ENCODE results near the gene MRM2.

The MRM2 gene

DNA sequence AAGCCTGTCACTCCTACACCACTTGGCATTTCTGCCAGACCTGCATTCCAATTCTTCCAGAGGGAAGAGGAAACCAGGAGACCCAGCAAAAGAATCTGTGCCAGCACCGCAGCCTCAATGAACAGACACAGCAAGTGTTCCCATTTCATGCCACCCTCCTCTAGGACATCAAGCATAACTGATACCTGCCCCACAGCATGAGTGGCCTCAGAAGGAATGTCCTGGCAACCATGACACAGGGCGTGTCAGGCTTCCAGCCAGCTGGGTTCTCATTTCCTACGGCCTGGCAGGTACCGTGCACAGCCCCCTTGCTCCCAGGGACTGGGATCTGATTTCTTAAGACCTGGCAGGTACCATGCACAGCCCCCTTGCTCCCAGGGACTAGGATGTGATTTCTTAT lies 17.1 kb downstream of the MRM2 start:
- in situ Hi-C loops (cut with MboI; ENCODE audit: low sequenced_read_pairs), result loop anchor here (25.0 kb wide), 1 partner anchor 438 kb away; no protein-coding TSS in a partner anchor

DNA sequence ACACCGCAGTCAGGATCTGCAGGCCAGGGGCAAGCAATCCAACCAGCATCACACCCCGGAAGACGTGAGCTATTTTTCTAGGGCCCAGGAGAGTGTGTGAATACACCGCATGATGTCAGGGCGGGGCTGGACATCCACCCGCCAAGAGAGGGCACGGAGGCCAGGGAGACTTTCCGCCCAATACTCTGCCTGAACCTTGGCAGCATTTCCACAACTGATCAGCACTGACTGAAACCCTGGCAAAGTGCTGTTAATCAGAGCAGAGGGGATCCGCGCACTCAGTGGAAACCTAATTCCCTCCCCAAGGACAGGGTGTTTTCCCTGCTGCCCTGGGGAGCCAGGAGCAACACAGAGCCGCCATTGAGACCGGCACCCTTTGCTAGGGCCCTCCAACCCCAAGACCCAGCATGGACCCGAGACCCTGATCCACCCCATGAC lies 17.5 kb downstream of the MRM2 start:
- in situ Hi-C loops (cut with MboI; ENCODE audit: low sequenced_read_pairs), result loop anchor here (25.0 kb wide), 1 partner anchor 437 kb away; no protein-coding TSS in a partner anchor

GRCh38 chr7:2223321-2223720 lies 18.7 kb downstream of the MRM2 start:
- in situ Hi-C loops (cut with MboI; ENCODE audit: low sequenced_read_pairs), result loop anchor here (25.0 kb wide), 1 partner anchor 436 kb away; no protein-coding TSS in a partner anchor

DNA sequence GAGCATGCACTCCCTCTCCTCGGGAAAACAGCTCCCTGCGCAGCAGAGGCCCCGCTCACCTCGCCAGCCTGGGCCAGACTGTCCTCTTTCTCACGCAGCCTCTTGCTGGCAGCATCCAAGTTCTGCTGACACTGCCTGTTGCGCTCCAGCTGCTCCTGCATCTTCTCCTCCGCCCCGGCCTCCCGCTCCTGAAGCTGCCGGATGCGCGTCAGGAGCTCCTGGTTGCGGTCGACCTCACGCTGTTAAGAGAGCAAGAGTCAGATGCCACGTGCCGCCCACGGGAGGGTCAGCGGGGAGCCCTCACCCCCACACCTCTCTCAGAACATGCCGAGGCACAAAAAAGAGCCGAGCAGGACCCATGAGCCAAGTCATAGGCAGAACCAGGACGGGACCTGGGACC lies 19.5 kb downstream of the MRM2 start:
- in situ Hi-C loops (cut with MboI; ENCODE audit: low sequenced_read_pairs), result loop anchor here (25.0 kb wide), 1 partner anchor 435 kb away; no protein-coding TSS in a partner anchor

GRCh38 chr7:2220954-2221353 lies 21.1 kb downstream of the MRM2 start:
- in situ Hi-C loops (cut with MboI; ENCODE audit: low sequenced_read_pairs), result loop anchor here (25.0 kb wide), 1 partner anchor 434 kb away; no protein-coding TSS in a partner anchor

GRCh38 chr7:2220506-2220905 lies 21.5 kb downstream of the MRM2 start:
- in situ Hi-C loops (cut with MboI; ENCODE audit: low sequenced_read_pairs), result loop anchor here (25.0 kb wide), 1 partner anchor 433 kb away; no protein-coding TSS in a partner anchor

GRCh38 chr7:2220030-2220429 lies 22.0 kb downstream of the MRM2 start:
- in situ Hi-C loops (cut with MboI; ENCODE audit: low sequenced_read_pairs), result loop anchor here (25.0 kb wide), 1 partner anchor 433 kb away; no protein-coding TSS in a partner anchor

GRCh38 chr7:2219606-2220005 lies 22.4 kb downstream of the MRM2 start:
- in situ Hi-C loops (cut with MboI; ENCODE audit: low sequenced_read_pairs), result loop anchor here (25.0 kb wide), 1 partner anchor 432 kb away; no protein-coding TSS in a partner anchor

GRCh38 chr7:2219136-2219535 lies 22.9 kb downstream of the MRM2 start:
- in situ Hi-C loops (cut with MboI; ENCODE audit: low sequenced_read_pairs), result loop anchor here (25.0 kb wide), 1 partner anchor 432 kb away; no protein-coding TSS in a partner anchor

DNA sequence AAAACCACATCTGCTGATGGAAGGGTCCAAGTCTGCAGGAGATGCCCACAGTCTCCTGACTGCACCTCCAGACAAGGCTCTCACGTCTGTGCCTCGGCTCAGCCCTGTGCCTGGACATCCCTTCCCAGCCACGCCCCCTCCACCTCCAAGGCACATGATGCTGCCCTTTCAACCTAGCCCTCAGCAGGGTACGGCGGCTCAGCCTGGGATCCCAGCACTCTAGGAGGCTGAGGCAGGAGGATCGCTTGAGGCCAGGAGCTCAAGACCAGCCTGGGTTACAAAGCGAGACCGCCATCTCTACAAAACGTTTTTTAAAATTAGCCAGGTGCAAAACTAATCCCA lies 23.6 kb downstream of the MRM2 start:
- in situ Hi-C loops (cut with MboI; ENCODE audit: low sequenced_read_pairs), result loop anchor here (25.0 kb wide), 1 partner anchor 431 kb away; no protein-coding TSS in a partner anchor

DNA sequence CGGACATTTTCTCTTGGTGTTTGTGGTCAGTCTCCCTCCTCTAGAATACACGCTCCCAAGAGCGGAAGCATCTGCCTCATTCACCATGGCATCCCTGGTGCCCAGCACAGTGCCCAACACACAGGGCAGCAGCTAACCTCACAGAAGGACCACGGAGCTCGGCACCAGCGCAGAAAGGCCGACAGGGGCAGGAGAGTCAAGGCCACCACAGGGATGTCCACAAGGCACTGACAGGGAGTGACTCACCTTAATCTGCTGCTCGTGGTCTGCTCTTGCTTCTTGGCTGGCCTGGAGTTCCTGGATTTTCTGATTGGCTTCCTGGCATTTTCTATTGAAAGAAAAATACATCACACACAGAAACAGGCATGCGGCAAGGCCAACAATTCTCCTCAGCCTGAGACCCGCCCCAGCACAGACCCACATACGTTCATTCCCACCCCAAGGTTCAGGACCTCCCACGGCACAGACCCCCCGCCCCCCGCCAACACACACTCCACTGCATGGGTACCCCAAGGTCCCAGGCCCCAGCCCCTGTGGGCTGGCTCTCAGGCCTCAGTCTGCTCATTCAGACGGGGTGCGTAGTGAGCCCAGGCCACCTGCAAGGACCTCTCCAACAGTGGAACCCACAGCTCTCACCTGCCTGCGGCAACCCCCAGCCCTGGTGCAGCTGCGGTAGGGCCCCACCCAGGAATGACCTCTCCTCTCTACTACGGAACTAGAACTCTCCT lies 24.1 kb downstream of the MRM2 start:
- in situ Hi-C loops (cut with MboI; ENCODE audit: low sequenced_read_pairs), result loop anchor here (25.0 kb wide), 1 partner anchor 431 kb away; no protein-coding TSS in a partner anchor

DNA sequence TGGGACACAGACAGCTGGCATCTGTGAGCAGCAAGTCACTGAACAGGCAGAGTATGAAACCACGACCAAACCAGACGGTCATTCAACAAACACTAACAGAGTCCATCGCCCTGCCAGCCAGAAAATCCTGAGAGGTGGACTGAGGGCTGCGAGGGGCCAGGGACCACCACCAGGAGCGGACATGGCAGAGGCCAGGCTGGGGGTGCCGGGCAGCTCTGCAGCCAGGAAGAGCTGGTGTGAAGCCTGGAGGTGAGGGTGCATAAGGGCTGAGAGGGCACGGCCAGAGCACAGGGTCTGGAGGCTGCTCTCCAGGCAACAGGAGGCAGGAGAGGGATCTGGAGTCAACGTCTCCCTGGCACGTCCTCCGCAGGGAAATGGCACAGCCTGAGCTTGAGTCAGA lies 24.8 kb downstream of the MRM2 start:
- in situ Hi-C loops (cut with MboI; ENCODE audit: low sequenced_read_pairs), result loop anchor here (25.0 kb wide), 1 partner anchor 430 kb away; no protein-coding TSS in a partner anchor

GRCh38 chr7:2215851-2216250 lies 26.2 kb downstream of the MRM2 start:
- in situ Hi-C loops (cut with MboI; ENCODE audit: low sequenced_read_pairs), result loop anchor here (25.0 kb wide), 1 partner anchor 429 kb away; no protein-coding TSS in a partner anchor

GRCh38 chr7:2214636-2215035 lies 27.4 kb downstream of the MRM2 start:
- in situ Hi-C loops (cut with MboI; ENCODE audit: low sequenced_read_pairs), result loop anchor here (25.0 kb wide), 1 partner anchor 427 kb away; no protein-coding TSS in a partner anchor

GRCh38 chr7:2213551-2214215 lies 28.3 kb downstream of the MRM2 start:
- in situ Hi-C loops (cut with MboI; ENCODE audit: low sequenced_read_pairs), result loop anchor here (25.0 kb wide), 1 partner anchor 426 kb away; no protein-coding TSS in a partner anchor

GRCh38 chr7:2212906-2213305 lies 29.1 kb downstream of the MRM2 start:
- in situ Hi-C loops (cut with MboI; ENCODE audit: low sequenced_read_pairs), result loop anchor here (25.0 kb wide), 1 partner anchor 426 kb away; no protein-coding TSS in a partner anchor

DNA sequence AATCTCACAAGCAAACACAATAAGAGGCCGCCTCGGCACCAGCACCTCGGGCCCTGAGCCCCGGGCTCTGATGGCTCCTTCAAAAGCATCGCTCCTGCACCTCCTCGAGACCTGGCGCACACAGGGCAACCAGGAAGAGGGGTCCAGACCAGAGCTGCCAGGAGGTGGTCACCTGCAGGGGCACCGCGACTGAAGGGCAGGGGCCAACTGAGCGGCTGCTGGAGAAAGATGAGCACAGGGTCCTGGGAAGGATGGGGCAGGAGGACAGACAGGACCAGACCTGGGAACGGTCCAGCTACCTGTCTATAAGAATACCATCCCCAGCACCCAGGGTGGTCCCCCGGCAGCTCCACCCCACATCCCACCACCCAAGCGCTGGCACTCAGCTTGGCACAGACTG lies 30.1 kb downstream of the MRM2 start:
- in situ Hi-C loops (cut with MboI; ENCODE audit: low sequenced_read_pairs), result loop anchor here (25.0 kb wide), 1 partner anchor 425 kb away; no protein-coding TSS in a partner anchor

GRCh38 chr7:2211259-2211880 lies 30.6 kb downstream of the MRM2 start:
- in situ Hi-C loops (cut with MboI; ENCODE audit: low sequenced_read_pairs), result loop anchor here (25.0 kb wide), 1 partner anchor 424 kb away; no protein-coding TSS in a partner anchor

- in situ Hi-C loops (cut with MboI; ENCODE audit: low sequenced_read_pairs), result loop anchor here (25.0 kb wide), 1 partner anchor 423 kb away; no protein-coding TSS in a partner anchor
Measured at GRCh38 chr7:2210551-2211258, 31.3 kb downstream of the MRM2 start.

DNA sequence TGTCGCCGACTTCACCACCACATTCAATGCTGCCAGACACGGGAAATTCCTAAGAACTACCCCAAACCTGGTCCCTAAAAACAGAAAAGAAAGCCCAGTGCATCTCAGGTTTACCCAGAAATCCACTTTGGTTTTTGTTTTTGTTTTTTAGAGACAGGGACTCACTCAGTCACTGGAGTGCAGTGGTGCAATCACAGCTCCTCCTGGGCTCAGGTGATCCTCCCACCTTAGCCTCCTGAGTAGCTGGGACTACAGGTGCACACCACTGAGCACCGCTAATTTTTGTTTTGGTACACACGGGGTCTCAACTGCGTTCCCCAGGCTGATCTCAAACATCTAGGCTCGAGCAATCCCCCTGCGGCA lies 32.1 kb downstream of the MRM2 start:
- in situ Hi-C loops (cut with MboI; ENCODE audit: low sequenced_read_pairs), result loop anchor here (25.0 kb wide), 1 partner anchor 423 kb away; no protein-coding TSS in a partner anchor
